Smooth muscle cell of the brain vasculature (primary cell): ENCODE results near the gene LCE1E.

Source experiments
- DNase-seq: peaks from one replicate; pipeline ENCODE4 v3.0.0-alpha.2; 2012; ENCODE audit warnings: low read depth, low spot score

The LCE1E gene, protein sequence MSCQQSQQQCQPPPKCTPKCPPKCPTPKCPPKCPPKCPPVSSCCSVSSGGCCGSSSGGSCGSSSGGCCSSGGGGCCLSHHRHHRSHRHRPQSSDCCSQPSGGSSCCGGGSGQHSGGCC

DNA sequence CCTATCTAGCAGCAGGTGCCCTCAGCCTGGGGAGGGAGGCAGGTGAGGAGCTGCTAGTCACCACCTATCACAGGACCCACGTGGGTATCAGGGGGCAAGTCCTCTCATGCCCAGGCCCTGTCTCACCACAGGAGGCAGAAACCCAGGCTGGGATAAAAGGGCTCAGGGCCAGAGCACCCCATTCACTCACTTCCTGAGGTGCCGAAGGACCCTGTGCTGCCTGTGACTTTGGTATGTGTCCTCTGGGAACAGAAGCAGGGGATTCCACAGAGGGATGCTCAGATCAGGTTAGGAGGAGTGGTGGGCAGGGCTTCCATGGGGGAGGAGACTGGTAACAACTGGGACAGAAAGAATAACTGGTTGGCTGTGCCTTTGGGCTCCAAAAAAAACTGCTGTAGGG is at the start of gene LCE1E:
Gene LCE1E (plus strand): TSS at position 181 of the 400 bp plus-strand sequence. CDS start 1,043 bp downstream, outside the sequence.
- DNase-seq: no peak

DNA sequence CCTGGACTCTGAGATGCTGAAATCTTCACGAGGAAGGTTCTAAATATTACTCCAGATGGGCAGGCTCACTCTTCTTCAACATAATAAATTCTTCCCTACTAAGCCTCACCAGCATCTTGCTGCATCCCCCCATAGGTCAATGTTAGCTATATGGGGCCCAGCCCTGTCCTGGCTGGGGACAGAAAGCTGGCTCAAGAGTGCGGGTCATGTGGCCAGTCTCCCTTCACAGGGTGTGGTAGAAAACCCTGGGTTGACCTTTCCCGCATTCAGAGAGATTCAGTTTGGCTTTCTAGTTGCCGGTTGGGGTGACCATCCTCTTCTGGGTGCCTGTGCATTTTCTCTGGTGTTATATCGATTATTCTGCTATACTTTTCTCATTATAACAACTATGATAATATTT is 48.1 kb upstream of the LCE1E start:
- DNase-seq: no peak

DNA sequence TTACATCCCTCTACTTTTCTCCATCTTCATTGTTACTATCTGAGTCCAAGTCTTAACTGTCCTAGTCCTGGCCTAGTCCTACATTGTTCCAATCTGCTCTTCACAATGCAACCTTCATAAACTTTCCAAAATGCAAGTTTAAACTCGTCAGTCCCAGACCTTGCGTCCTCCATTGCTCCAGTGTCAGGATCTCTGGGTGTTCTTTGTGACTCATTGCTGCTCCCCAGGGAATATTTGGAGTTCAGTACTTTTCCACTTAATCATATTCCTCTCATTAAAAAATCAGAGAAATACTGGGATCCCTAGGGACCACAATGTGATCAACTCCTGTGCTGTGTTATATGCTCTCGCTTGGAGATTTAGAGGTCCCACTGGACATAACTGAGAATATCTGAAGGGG is 46.2 kb upstream of the LCE1E start:
- DNase-seq: no peak

DNA sequence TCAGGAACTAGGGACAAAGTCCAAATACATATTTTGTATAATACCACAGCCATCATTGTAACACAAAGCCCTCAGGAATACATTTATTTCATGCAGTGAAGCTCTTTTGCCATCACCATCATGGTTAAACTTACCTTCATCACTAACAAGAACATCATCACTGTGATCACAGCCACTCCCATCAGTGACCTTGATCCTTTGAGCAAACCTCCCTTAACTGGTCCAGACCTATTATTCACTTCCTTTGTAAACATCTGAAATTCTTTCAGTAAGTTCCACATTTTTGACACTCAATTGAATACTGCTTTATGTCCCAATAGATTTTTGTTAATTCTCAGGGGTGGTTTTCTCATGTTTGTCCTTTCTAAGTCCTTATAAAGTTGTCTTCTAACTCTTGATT is 44.4 kb upstream of the LCE1E start:
- no peak for DNase-seq

DNA sequence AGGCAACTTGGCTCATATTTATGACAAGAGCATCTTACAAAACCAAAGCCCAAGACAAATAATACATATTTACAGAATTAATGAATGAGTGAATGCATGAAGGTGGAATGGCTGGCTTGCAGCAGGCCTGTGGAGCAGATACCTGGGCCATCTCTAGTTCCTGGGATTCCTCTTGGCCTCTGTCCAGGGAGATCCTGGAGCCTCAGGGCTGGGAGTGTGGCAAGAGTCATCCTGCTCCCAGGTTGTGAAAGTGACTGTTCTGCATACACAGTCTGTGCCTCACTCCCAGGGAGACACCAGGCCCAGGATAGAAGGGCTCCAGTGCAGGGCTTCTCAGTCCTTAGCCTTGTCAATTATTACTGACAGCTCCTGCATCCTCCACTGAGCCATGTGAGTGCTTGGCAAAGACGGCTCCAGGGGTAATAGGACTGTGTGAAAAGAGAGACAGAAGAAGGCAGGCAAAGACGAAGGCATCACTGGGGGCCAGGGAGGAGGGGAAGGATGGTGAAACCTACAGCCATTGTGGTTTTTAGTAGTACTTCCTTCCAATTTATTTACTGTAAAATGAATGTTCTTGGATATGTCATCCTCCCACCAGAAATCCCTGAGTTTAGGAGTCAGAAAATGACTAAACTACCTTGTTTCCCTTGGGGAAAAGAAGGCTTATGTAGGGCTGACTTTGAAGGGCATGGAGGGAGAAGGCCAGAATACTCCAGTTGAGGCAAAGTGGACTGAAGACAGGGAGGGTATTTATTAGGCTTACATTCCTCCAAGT is 42.5 kb upstream of the LCE1E start:
- DNase-seq: no peak

DNA sequence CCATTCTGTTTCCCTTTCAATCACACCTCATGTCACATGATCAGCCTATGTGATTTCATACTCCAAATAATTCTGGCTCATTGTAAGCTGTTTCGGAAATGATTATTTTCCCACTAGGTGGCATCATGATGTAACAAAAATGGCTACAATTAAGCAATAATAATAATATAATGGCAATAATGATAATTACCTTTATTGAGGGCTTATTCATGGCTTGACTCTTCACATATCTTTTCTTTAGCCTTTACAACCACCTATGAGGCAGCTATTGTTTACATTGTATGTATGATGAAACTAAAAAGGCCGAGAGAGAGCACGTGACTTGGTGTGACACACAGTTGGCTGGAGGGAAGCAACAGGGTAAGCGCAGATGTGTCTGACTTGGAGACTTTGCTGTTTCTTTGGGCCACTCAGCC is 40.8 kb upstream of the LCE1E start:
- DNase-seq: no peak

DNA sequence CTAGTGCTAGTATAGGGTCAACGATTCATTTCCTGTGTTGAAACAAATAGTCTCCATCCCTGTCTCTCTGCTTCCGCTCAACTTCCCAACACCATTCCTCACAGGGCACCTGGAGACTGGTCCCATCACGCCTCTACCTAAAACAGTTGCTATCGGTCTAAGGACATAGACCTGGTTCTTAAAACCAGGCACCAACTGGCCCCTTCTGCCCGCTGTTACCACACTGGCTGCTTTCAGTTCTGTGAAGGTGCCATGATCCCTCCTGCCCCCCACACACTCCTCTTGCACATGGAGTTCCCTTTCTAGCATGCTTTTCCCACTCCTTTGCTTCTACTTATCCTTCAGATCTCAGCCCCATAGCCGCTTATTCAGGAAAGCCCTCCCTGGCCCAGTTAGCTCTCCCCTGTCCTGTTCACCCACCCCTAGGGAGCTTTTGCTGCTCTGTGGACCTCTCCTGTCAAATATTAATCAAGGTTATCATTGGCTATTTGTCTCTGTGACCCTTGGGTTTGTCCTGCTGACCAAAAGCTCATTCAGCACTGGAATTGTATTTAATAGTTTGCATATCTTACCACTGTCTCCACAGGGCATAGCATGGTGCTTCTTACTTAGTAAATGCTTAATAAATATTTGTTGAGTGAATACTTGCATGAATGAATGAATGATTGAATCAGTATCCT is 40.2 kb upstream of the LCE1E start:
- DNase-seq: no peak

DNA sequence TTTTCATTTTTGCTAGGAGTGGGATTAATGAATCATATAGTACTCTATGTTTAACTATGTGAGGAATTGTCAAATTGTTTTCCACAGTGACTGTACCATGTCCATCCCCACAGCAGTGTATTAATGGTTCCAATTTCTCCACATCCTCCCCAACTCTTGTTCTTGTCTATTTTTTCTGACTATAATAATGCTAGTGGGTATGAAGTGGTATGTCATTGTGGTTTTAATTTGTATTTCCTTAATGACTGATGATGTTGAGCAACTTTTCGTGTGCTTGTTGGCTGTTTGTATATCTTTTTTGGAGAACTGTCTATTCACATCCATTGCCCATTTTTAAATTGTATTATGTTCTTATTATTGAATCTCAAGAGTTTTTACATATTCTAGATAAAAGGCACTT is 38.2 kb upstream of the LCE1E start:
- no peak for DNase-seq

DNA sequence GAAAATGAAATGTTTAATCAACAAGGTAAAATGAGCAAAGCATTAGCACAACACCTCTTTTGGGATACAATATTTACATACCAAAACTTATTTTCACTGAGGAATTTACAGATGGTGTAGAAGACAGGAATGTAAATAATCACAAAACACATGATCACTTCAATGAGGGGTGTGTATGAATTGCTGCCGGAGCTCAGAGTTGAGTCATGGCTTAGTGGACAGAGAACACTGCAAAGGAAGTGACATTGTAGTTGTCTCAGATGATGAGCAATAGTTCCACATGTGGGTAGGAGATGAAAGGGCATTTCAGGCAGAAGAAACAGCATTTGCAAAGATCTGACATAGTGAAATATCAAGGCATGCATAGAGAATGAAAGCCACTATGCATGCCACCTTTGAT is 33.8 kb upstream of the LCE1E start:
- DNase-seq: no peak

DNA sequence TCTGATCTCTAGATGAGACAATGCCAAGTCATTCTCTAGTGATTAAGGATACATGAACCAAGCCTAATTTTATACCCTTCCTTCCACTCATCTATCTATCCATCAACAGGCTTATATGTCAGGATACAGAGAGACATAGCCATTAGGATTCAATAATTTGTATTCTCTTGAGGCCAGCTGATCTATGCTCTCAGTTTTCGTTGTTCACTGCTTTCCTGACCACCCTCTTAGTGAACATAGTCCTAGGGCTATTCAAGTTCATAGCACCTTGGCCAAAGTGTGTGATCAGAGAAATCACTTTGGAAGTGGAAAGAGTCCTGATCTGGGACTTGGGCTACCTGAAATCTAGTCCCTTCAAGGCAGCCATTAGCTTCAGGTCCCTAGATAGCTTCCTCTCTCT is 32.5 kb upstream of the LCE1E start:
- no peak for DNase-seq

DNA sequence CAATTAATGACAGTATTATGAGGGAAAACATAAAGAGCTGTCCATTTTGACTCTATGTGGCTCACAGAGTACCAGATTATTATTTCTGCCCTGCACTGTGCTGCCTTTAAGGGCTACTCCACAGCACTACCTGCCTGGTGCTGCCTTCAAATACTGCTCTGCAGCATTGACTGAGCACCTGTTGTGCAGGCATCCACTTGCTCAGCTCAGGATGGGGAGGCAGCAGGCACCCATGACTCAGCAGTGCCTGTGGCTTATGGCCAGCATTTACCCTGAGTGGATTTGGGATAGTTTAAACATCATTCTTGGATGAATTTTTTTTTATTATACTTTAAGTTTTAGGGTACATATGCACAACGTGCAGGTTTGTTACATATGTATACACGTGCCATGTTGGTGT is 29.2 kb upstream of the LCE1E start:
- no peak for DNase-seq

DNA sequence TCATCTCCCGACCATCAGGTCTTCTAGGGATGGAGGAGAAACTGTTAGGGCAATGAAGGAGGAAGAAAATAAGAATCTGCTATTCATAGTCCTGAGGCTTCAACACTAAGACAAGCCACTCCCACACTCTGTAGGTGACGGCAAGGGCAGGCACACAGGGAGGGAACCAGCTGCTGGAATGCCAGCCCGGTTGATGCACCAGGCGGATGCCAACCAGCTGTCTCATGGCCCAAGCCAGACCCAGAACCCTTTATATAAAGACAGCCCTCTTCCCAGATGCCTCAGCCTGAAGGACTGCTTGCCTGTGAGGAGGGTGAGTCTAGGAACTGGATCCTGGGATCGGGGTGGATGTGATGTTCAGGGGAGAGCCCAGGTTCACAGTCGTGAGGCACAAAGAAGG is 28.3 kb upstream of the LCE1E start, which contains the start of gene KPRP:
Gene KPRP (plus strand): TSS at position 279 of the 400 bp plus-strand sequence. CDS start 1,564 bp downstream, outside the sequence.
- no peak for DNase-seq

DNA sequence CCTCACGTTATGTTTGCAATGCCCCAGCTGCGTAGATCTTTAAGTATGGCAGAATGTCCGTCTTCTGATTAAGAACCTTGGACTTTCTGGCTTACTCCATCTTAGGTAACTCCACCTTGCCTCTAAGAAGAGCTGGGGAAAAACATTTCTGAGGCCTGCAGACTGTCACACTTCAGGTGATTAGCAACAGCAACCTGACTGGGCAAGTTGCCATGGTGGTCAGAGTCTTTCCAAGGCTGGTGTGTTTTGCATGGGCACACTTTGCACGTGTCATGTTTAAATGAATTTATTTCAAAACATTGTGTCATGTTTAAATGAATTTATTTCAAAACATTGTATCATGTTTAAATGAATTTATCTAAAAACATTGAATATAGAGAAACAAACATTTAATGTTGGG is 27.4 kb upstream of the LCE1E start:
- DNase-seq: no peak

DNA sequence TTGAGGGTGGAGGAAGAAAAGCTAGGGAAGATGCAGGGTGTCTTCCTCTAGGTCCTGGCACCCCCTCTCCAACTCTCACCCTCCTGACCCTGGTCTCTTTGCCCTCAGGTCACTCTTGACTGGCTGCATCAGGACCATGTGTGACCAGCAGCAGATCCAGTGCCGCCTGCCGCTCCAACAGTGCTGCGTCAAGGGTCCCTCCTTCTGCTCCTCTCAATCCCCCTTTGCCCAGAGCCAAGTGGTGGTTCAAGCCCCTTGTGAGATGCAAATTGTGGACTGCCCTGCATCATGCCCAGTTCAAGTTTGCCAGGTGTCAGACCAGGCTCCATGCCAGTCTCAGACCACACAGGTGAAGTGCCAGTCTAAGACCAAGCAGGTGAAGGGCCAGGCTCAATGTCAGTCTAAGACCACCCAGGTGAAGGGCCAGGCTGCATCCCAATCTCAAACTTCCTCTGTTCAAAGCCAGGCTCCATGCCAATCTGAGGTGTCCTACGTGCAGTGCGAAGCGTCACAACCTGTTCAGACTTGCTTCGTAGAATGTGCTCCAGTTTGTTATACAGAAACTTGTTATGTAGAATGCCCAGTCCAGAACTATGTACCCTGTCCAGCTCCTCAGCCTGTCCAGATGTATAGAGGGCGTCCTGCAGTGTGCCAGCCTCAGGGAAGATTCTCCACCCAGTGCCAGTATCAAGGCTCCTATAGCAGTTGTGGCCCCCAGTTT is 26.4 kb upstream of the LCE1E start:
- DNase-seq: no peak

DNA sequence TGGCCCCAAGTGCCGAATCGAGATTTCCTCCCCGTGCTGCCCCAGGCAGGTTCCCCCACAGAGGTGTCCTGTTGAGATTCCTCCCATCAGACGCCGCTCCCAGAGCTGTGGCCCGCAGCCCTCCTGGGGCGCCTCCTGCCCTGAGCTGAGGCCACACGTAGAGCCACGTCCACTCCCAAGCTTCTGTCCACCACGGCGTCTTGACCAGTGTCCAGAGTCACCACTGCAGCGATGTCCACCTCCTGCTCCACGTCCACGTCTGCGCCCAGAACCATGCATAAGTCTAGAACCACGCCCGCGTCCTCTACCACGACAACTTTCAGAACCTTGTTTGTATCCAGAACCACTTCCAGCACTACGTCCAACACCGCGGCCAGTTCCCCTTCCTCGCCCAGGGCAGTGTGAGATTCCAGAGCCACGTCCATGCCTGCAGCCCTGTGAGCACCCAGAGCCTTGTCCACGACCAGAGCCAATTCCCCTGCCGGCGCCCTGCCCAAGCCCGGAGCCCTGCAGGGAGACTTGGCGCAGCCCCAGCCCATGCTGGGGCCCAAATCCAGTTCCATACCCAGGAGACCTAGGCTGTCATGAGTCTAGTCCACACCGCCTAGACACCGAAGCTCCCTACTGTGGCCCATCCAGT is 25.4 kb upstream of the LCE1E start:
- DNase-seq: no peak

DNA sequence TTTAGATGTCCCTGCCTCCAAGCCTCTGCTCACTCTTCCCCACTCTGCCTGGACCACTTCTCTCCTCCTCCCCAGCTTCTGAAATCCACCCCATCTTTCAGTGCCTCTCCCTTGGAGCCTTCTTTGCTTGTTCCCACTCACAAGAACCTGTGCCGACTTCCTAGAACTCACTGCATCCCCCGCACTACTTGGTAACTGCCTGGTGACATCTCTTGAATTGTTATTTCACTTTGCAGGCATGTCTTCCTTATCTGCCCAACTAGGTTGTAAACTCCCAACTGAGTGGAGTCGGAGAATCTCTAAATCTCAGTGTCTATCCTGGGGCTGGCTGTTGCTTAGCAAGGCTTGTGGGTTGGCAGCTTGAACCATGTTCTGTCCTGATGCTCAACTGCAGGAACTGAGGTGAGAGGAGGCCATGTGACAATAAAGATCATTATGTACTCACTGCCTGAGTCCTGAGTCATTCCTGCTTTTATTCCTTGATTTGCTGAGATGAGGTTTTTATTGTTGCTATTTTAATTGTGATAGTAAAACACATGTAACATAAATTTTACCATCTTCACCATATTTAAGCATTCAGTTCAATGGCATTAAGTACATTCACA is 24.3 kb upstream of the LCE1E start:
- no peak for DNase-seq

DNA sequence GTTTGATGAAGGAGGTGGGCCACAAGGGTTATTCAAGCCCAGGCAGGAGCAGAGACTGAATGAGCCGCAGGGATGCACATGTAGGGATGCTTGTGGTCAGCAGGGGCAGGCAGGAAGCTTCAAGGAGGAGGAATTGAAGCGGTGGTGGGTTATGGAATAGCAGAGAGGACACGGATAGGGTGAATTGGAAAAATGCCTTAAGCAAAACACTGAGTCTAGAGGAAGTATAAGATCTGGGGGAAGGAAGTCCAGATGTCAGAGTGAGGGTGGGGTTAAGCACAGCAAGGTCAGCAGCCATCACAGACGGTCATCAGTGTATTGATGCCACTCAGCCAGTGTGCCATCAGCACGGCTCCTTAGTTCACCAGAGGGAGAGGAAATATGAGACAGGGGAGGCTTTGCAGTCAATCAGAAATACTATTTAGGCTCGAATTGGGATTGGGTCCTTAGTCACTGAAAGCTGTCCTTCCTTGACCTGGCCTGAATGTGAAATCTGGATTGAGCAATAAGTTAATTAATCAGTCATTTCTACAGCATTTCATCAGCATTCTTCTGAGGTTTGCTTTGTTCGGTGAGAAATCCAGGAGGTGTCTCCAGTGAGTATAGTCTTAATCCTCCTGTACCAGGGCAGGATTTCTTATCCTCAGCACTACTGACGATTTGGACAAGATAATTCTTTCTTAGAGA is 17.1 kb upstream of the LCE1E start:
- no peak for DNase-seq

DNA sequence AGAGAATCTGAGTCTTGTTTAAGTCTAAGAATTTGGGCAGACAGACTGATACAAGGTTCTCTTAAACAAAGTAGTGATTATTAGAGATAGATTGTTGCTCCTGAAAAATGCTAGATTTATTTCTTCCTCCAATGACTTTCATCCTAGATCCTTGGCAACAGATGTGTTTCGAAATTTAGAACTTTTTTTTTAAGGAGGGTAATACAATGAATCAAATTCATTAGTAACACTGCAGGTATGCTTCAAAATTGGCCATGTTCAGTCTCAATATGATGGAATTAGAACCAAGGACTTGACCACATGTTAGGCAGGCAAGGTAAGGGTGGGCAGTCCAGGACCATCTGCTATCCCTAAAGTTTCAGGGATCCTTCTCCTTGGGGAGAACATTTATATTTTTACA is 15.6 kb upstream of the LCE1E start:
- DNase-seq: no peak

DNA sequence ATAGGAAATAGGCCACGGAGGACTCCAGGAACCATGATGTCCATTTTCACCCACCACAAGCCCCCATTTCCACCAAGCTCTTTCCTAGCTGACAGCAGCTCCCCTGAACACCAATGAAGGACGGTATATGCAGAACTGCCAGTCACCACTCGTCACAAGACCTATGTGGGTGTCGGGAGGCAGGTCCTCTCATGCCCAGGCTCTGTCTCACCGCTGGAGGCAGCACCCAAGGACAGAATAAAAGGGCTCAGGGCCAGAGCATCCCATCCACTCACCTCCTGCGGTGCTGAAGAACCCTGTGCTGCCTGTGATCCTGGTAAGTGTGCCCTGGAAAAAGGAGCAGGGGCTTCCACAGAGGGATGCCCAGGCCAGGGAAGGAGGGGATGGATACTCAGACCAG is 11.2 kb upstream of the LCE1E start, which contains the start of gene LCE1F:
Gene LCE1F (plus strand): TSS at position 266 of the 400 bp plus-strand sequence. CDS start 1,232 bp downstream, outside the sequence.
- DNase-seq: no peak

DNA sequence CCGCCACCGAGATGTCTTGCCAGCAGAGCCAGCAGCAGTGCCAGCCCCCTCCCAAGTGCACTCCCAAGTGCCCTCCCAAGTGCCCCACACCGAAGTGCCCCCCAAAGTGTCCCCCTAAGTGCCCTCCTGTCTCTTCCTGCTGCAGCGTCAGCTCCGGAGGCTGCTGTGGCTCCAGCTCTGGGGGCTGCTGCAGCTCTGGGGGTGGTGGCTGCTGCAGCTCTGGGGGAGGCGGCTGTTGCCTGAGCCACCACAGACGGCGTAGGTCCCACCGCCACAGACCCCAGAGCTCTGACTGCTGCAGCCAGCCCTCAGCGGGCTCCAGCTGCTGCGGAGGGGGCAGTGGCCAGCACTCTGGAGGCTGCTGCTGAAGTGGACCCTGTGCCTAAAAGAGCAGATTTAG is 9.7 kb upstream of the LCE1E start:
- no peak for DNase-seq
